ENCODE results near the gene MRPL45.
A peak's percentile ranks its signal among the peaks of the same experiment; 100 is the strongest.

MRPL45 gene

DNA sequence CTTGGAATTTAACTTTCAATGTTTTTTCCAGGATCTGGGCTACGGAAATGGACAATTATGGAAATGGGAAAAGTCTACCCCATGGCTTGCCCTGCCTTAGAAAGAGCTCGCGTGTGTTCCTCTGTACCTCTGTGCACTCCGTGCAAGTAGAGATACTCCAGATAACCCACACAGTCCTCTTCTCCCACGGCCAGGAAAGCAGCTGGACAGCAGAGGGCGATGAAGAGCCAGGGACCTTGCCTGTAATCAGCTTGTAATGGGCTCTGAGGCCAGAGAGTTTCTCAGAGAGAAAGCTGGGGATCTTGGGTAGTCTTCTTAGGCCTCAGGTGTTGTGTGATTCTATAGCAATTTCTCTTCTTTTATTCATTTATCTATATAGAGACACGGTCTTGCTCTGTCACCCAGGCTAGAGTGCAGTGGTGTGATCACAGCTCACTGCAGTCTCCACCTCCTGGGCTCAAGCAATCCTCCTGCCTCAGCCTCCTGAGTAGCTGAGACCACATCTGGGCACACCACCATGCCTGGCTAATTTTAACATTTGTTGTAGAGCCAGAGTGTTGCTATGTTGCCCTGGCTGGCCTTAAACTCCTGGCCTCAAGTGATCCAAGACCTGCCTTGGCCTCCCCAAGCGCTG lies 52.2 kb downstream of the MRPL45 start:
- peak; percentile 74 for DNase-seq

DNA sequence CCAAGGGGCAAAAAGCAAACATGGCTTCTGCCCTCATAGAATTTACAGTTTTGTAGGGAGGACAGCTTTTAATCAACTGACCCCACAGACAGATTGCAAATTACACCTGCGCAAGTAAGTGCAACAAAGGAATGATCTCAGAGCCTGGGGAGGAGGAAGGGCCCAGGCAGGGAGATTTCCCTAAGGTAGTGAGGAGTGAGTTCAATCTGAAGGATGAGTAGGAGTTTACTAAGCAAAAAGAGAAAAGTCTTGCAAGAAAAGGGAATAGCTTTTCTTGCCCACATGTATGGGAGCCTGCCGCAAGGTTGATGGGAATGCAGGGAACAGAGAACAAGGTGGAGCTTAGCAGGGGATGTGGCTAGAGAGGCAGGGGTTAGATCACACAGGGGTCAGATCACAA lies 53.1 kb downstream of the MRPL45 start:
- no peak for DNase-seq

DNA sequence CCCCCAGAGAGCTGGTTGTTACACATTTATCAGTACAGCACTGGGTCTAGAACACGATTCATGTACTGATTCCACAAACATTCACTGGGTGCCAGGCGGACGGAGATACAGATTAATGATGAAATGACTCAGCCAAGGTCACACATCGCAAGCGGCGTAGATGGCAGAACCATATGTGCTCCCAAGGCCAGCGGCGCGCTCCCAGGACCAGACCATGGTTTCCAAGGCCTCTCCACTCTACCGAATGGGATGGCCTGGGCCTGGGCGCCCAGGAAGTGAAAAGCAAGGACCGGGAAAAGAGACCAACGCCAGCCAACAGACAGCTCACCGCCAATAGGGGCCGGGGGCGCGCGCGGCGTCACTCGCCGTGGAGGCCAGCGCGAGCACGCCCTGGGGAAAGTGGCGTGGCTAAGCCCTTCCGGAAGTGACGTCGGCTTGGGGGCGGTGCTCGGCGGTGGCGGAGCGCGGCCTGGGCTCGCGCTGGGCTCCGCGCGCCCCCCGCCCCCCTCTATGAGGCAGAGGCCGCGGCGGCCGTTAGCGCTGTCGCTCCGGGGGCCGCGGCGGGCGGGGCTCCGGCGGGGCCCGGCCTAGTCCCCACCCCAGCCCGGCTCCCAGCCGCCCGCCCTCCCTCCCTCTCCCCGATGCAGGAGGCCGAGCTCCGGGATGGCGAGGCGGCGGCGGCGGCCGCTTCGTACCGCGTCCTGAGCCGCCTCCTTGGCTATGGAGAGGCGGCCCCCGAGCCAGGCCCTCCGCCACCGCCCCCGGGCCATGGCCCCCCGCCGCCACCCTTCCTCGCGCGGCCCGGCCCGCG lies 54.6 kb downstream of the MRPL45 start, which contains the start of gene SOCS7:
SOCS7 (plus strand) TSS at position 433 of the 811 bp plus-strand sequence; CDS start at position 642, 209 bp downstream.
- DNase-seq, result peak; percentile 90

DNA sequence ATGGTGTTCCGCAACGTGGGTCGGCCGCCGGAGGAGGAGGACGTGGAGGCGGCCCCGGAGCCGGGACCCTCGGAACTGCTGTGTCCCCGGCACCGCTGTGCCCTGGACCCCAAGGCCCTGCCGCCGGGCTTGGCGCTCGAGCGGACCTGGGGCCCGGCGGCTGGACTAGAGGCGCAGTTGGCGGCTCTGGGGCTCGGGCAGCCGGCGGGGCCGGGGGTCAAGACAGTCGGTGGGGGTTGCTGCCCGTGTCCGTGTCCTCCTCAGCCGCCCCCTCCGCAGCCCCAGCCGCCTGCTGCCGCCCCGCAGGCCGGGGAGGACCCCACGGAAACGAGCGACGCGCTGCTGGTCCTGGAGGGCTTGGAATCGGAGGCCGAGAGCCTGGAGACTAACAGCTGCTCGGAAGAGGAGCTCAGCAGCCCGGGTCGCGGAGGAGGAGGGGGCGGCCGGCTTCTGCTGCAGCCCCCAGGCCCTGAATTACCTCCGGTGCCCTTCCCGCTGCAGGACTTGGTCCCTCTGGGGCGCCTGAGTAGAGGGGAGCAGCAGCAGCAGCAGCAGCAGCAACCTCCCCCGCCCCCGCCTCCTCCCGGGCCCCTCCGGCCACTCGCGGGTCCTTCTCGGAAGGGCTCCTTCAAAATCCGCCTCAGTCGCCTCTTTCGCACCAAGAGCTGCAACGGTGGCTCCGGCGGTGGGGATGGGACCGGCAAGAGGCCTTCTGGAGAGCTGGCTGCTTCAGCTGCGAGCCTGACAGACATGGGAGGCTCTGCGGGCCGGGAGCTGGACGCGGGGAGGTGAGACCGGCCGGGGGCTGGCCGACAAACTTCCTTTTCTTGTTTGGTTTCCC lies 55.5 kb downstream of the MRPL45 start:
- no peak for DNase-seq

DNA sequence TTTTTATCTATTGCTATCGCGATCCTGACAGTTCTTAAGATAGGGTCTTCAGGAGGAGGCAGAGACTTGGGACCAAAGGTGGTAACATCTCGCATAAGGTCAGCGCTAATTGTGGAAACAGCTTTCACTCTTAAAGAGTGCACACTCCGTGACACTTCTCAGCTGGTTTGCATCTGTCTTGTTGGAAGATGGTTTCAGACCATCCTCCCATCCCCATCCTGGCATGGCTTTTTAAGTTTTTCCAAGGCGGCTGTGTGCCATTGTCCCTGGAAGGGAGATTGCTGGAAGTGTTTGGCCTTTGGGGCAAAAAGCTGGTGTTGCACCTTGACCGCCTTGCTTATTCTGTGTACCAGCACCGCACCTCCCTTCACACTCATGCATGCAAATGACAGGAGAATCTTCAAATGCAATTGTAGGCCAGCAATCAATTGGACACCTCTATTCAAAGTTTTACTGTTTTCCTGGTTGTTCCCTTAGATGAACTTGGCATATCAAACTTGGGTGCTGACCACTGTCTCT lies 56.2 kb downstream of the MRPL45 start:
- DNase-seq, result no peak

DNA sequence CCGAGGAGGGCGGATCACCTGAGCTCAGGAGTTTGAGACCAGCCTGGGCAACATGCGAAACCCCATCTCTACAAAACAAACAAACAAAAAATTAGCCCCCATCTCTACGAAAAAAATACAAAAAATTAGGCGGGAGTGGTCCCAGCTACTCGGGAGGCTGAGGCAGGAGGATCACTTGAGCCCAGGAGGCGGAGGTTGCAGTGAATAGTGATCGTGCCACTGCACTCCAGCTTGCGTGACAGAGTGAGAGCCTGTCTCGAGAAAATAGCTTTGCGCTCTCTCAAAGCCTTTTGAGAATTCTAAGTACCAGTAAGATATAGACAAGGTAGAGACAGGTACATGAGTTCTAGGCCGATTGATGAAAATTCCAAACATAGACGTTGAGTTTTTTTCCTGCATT lies 56.7 kb downstream of the MRPL45 start:
- no peak for DNase-seq

DNA sequence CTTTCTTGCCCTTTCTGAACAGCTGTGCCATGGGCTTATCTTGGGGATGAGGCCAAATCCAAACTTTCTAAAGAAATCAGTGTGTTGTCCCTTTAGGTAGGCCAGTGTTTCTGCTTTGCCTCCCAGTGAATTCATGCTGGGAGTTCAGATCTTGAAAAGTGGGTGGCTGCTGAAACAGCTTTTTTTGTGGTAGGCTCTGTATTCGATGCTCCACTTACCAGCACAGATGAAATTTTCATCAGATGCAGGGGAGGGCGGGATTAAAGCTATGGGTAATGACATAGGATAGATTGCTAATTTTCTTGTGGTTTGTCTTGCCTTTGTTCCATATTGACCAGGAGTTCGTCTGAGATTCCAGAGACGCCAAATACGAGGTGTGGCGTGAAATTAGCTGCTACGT lies 57.5 kb downstream of the MRPL45 start:
- no peak for DNase-seq

DNA sequence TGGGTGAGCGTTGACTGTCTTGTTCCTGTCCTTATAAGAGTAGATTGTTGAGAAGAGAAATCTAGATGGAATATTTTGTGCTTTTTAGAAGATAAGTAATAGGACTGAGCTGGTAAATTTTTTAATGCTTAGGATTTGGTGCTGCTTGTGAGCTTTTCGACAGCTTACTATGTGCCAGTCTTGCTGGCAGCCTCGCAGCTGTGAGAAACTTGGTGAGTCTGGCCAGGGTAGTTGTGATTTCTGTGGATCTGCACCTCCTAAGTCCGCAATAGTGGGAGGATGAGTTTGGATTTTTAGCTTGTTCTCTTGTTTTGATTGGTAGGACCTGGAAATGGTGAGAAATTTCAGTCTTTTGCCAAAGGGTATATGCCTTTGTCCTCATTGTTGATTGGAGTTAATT lies 58.3 kb downstream of the MRPL45 start:
- no peak for DNase-seq

DNA sequence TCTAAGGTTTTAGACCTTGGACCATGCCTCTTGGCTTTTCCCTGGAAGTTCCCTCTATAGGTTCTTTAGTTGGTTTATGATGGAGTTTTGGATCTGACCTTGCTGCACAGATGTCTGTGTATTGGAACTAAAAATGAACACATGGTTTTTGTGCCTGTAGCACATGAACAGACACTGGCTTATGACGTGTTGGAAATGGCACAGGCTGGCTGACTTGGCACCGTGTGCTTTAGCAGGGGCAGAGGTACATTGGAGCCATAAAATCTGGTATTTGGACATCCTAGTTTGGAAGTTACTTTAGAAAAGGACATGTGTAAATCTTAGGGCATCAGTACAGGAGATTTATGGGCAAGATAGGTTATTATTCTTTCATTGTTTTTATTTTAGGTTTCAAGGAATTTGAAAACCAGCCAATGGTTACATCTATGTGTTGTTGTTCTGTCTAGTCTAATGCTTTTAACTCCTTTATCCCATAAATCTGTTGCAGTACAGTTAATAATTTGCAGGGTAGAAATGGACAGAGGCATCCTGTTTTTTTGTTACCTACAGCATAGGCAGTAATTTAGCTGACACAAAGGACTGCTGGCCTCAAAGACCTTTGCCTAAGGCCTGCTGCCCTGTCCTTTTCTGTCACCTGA lies 60.6 kb downstream of the MRPL45 start:
- DNase-seq, result no peak

DNA sequence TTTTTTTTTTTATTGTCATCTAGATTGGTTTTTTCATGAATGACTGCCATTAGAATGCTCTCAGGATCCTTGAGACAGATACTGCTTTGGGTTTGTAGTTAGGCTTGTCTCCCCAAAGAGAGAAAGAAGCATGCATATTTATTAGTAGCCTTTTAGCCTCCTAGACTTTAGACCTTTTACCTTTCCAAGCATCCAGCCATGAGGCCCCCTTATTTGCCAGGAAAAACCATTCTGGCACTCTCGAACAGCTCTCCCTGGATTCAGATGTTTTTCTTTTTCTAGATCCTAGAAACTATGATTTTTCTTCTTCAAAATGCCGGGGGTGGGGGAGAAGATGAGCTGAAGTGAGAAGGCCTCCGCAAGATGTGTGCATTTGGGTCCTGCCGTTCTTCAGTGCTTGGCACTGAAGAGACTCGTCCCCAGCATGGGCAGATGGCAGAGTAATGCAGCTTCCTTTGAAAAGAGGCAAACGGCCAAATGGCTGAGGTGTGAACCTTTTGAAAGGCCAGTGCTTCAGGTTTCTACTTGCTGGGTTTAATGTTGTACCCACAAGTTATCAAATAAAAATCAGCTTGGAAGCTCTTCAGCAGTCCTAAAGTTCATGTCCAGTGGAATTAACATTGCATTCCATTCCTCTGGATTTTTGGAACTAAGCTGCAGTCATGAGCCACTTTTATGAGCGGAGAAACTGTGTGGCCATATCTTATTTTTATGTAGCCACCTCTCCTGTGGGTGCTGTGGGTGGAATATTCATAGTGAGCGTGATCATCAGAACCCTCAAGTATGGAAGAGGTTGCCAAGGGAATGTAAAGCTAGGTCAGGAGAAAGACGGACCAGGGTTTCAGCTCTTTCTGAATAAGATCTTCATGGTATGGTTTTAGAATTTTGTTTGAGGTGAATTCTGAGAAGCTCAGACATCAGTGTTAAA lies 61.9 kb downstream of the MRPL45 start:
- DNase-seq, result no peak

DNA sequence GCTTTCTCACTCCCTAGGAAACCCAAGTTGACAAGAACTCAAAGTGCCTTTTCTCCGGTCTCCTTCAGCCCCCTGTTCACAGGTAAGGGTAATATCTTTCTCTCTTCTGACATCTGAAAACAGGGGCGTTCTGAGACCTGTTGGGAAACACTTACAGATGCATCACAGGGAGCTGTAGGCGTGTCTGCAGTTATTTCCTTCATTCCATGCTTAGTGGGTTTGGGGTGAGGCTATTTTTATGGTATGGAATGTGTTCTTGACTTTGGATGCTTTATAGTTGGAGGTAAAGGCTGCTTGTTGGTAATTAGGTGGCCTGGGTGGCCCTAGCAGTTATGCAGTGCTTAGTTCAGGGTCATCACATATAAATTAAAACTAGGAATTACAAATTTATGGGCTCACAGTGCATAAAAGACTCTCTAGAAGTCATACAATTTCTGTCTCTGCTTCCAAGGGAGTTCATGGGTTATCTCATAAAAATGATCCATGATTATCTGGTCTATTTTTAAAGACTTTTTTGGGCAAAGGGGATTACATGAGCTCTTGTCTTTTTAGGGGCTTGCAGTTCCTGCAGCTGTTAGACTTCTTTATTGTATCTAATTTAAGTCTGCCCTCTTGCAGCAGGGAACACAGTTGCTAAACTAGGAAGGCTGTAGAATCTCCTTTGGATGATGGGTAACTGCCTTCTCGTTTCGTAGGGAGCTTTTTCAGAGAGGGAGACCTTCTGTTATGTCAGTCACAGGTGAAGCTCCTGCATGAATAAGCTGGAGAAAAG lies 64.9 kb downstream of the MRPL45 start:
- no peak for DNase-seq

DNA sequence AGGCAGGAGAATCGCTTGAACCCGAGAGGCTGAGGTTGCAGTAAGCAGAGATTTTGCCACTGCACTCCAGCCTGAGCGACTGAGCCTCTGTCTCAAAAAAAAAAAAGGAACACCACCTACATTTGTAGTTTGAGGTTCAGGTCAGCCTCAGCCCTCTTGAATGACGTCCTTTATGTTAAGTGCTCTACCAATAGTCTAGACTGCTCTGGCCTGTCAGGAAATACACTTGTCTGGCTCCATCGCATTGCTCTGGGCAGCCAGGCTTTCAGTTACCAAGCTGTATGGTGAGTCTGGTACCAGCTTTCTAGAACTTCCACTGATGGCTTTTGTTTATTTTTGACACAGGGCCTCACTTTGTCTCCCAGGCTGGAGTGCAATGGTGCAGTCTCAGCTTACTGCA lies 66.0 kb downstream of the MRPL45 start:
- DNase-seq, result no peak

DNA sequence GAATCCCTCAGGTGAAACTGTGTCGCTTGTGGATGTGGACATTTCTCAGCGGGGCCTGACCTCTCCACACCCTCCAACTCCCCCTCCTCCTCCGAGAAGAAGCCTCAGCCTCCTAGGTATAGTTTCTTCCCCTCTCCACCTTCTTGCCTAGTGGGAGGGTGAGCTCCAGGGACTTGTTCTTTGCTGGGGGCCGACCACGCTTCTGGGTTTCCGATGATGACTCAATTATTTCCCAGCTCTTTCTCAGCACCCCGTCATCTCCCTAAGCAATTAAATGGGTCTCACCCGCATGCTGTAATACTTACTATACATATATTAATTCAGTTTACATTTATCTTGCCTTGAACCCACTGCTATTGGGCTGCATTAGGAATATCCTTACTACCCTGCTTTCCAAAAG lies 67.8 kb downstream of the MRPL45 start:
- DNase-seq, result no peak

DNA sequence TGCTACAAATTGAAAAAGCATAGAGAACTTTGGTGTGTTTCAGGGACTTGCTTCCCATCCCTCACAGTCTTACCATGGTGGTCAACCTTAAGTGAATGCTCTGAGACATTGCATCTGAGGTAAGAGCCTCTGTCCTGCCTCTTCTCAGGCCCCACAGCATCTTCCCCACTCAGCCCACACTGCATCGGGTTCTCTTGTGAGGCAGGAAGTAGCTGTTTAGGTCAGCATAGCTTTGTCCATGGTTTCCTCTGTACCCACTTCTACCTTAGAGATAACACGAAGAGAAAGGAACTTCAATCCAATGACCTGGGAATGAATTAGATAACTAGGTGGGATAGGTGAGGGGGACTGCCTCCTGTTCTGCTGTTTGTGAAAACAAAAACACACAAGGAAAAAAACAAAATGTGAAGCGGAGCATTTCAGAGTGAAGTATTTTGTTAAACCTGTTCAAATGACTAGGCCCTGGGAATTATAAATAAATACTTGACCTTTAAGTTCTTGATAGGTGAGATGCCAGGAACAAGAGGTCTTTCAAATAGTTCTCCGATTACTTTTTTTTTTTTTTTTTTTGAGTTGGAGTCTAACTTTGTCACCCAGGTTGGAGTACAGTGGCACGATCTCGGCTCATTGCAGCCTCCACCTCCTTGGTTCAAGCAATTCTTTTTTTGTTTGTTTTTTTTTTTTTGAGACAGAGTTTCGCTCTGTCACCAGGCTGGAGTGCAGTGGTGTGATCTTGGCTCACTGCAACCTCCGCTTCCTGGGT lies 72.3 kb downstream of the MRPL45 start:
- no peak for DNase-seq
